DOHH2 (cell line): ENCODE data around the gene UNC50.

ENCODE experiments used
- EZH2phosphoT487 ChIP-seq: fragments of 200-600 bp; sonication (generic); IDR thresholded peaks from 2 replicates; pipeline ENCODE4 v1.6.1; 2017; ENCODE audit warnings: borderline replicate concordance, mild to moderate bottlenecking, antibody characterized with exemption, low read length, moderate library complexity, mixed read lengths
- TF ChIP-seq, protein P1 (sequence below): fragments of 200-600 bp; sonication (generic); IDR thresholded peaks from one replicate; pipeline ENCODE4 v1.5.1; 2014; ENCODE audit warnings: antibody characterized with exemption, mild to moderate bottlenecking, low read depth, low read length; ENCODE audit not compliant: poor library complexity, severe bottlenecking

DNA sequence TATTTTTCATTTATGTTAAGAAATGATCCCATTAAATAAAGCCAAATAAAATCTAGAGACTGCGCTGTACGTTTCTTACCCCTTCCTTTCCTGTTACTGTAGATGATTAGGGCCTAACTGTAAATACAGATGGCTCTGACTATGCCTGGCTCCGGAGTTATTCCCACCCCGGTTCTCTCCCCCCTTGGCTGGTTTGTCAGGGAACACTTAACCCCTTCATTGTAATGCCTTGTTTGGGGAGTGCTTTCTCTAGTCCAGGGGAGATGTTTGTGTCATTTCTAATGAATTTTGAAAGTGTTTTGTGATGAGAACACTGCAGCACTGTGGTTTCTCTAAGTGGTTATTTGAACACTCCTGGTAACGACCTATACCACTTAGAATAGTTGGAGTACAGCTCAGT is 8.8 kb downstream of the UNC50 start:
- TF ChIP-seq, protein P1, sequence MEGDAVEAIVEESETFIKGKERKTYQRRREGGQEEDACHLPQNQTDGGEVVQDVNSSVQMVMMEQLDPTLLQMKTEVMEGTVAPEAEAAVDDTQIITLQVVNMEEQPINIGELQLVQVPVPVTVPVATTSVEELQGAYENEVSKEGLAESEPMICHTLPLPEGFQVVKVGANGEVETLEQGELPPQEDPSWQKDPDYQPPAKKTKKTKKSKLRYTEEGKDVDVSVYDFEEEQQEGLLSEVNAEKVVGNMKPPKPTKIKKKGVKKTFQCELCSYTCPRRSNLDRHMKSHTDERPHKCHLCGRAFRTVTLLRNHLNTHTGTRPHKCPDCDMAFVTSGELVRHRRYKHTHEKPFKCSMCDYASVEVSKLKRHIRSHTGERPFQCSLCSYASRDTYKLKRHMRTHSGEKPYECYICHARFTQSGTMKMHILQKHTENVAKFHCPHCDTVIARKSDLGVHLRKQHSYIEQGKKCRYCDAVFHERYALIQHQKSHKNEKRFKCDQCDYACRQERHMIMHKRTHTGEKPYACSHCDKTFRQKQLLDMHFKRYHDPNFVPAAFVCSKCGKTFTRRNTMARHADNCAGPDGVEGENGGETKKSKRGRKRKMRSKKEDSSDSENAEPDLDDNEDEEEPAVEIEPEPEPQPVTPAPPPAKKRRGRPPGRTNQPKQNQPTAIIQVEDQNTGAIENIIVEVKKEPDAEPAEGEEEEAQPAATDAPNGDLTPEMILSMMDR = no peak
- no peak for TF ChIP-seq EZH2phosphoT487
